ENCODE results near the gene SH2B3. TPM values are rescaled to one million over a fixed set of nuclear protein-coding genes. Genes with fewer than 3 reads are reported as not detected.

Gene SH2B3
- total and polyA plus RNA-seq, 12 donors: 9.9 to 61.4 (median 38.1) TPM

DNA sequence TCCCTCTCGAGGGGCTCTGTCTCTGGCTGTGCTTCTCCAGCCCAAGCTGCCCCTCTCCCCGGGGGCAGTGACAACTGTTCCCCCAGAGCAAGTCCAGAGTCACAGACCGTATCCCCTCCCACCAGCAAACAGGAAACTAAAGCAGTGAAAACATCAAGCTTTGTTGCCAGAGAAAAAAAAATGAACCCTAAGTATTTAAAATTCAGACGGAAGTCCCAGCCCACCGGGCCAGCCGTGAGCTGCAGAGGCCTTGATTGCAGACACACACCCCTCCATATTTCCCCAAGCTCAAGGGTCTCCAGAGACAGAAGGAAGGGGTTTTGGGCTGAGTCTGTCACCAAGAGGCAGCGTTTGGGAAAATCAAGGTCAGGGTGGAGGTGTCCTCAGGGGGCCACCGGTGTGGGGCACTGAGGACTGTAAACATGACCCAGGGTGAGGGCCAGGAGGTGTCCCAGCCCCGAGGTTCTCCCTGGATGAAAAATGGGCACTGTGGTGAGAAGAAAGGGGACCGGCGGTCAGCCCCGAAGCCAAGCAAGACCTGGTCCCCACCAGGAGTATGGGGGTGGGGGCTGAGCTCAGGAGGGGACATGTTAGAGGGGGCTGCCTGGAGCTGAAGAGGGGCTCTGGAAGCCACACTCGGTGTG is 44.5 kb upstream of the SH2B3 start:
- no peak overlapping the region for H3K4me3 ChIP-seq
- H3K9me3 ChIP-seq: no peaks in the 10 kb centered on the region
- H3K27ac ChIP-seq: peak overlapping the region in 8 of 10 donors; percentile 66 to 82 (median 76)
- peaks cover 8 to 55% (median 38%) of the 10 kb centered on the region in 9 donors for H3K4me1 ChIP-seq
- H3K36me3 ChIP-seq: peaks cover 0 to 40% (median 0%) of the 10 kb centered on the region in 9 donors
- WGBS, 2 donors: 44 to 57% methylated on average over 13 of the region's 13 CpGs
- no peak for DNase-seq
- intact Hi-C loops (cut with DNase I): no loop called here
- TF ChIP-seq, protein P1, sequence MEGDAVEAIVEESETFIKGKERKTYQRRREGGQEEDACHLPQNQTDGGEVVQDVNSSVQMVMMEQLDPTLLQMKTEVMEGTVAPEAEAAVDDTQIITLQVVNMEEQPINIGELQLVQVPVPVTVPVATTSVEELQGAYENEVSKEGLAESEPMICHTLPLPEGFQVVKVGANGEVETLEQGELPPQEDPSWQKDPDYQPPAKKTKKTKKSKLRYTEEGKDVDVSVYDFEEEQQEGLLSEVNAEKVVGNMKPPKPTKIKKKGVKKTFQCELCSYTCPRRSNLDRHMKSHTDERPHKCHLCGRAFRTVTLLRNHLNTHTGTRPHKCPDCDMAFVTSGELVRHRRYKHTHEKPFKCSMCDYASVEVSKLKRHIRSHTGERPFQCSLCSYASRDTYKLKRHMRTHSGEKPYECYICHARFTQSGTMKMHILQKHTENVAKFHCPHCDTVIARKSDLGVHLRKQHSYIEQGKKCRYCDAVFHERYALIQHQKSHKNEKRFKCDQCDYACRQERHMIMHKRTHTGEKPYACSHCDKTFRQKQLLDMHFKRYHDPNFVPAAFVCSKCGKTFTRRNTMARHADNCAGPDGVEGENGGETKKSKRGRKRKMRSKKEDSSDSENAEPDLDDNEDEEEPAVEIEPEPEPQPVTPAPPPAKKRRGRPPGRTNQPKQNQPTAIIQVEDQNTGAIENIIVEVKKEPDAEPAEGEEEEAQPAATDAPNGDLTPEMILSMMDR (IDR thresholded peaks at IDR 0.05): no peak
- no peaks in the 10 kb centered on the region for H3K27me3 ChIP-seq
- no peak for ATAC-seq

DNA sequence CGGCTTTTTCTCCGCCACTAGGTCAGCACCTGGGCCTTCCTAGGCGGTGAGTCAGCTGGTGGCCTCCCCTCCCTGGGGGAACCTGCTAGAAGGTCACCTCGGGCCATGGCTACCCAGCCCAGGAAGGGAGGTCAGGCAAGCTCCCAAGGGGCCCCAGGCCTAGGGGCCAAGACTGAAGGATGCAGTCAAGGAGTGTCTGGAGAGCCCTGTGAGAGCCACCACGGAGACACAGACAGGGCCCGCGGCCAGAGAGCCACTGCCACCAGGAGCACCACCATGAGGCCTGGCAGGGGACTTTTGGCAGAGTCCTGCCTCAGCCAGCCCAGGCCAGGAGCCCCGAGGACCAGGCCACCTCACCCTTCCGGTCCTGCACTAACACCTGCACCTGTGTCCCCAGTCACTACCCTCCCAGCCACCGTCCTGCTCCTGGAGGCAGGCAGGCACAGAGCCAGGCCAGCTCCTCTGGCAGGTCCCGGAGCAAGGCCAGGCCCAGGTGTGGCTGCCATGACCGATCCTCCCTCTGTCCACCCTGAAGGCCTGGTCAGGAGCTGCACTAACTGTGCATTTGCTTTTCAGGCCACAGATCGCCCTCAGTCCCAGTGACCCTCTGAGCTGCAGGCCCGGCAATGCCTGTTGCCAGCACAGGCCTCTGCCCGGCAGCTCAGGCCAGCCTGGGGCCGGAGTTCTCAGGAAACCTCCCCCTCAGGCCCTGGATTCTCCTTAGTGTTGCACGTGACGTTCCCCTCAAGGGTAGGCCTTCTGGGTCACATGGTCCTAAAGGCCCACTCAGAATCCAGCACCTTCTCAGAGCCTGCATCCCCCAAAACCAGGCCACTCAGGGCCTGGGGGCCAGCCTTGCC is 43.8 kb upstream of the SH2B3 start:
- no peak overlapping the region for H3K4me3 ChIP-seq
- TF ChIP-seq, protein P1 (IDR thresholded peaks at IDR 0.05): no peak
- ATAC-seq: peak; percentile 27 to 70 (median 48)
- H3K4me1 ChIP-seq: peaks cover 8 to 55% (median 38%) of the 10 kb centered on the region in 9 donors
- 21 to 37% methylated on average over 18 of the region's 18 CpGs for WGBS, 2 donors
- H3K27me3 ChIP-seq: no peaks in the 10 kb centered on the region
- peaks cover 0 to 43% (median 0%) of the 10 kb centered on the region in 9 donors for H3K36me3 ChIP-seq
- DNase-seq: peak; percentile 45 to 46
- H3K27ac ChIP-seq: peak overlapping the region in 9 of 10 donors; percentile 40 to 82 (median 75)
- no peaks in the 10 kb centered on the region for H3K9me3 ChIP-seq
- intact Hi-C loops (cut with DNase I): no loop called here

DNA sequence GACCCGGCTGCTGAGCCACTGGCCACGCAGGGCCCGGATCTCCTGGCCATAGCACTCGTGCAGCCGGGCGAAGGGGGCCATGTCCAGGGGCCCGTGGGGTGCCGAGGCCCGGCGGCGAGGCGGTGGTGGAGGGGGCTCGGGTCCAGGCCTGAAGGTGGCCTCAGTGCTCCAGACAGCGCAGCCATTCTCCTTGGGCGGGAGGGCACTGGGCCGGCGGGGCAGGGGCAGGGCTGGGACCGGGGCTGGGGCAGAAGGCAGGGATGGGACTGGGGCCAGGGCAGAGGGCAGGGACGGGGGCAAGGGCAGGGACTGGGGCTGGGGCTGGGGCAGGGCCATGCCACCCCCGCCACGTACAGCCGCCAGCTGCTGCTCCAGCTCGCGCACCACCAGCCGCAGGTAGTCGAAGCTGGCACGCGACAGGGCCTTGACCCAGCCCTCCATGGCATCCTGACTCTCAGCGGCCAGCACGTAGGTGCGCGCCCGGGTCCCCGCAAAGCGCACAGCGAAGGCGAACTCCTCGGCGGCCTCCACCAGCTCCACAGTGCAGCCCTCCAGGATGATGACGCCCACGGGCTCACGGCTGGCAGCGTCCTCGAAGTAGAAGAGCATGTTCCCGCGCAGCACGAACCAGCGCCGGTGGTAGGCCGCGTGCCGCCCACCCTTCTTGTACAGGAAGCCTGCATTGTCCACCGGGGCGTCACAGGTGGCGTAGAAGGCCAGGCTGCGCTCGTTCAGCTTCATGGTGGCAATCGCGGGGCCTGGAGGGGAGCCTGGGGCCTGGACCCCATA is 42.8 kb upstream of the SH2B3 start:
- 95 to 97% methylated on average over 56 to 59 of the region's 59 CpGs for WGBS, 2 donors

More for the DNA sequence above, 42.8 kb upstream of the SH2B3 start:
- intact Hi-C loops (cut with DNase I): no loop called here
- no peaks in the 10 kb centered on the region for H3K27me3 ChIP-seq
- DNase-seq: peak in 1 of 2 donors; percentile 24
- no peaks in the 10 kb centered on the region for H3K9me3 ChIP-seq
- peaks cover 8 to 64% (median 47%) of the 10 kb centered on the region in 9 donors for H3K4me1 ChIP-seq
- H3K4me3 ChIP-seq: no peak overlapping the region
- H3K36me3 ChIP-seq: peaks cover 0 to 43% (median 0%) of the 10 kb centered on the region in 9 donors
- ATAC-seq: peak in 3 of 8 donors; percentile 1 to 28 (median 4)
- TF ChIP-seq, protein P1 (IDR thresholded peaks at IDR 0.05): no peak
- peak overlapping the region in 9 of 10 donors; percentile 40 to 82 (median 75) for H3K27ac ChIP-seq

Data from heart right ventricle (tissue), 16 donors.